SJSA1 (cell line): Measurements from ENCODE around the gene TMEM106A. TPM values are rescaled to one million over a fixed set of nuclear protein-coding genes. Genes with fewer than 3 reads are reported as not detected.
A peak's percentile ranks its signal among the peaks of the same experiment; 100 is the strongest.
"Not testable (repeated sequence)": the region's sequence is repeated elsewhere in the genome, so short reads cannot be mapped to it uniquely, and the experiment has no call there.

Source experiments
- DNase-seq, 2 experiments: peaks; one replicate each; pipeline ENCODE4 v3.0.0-alpha.2; 2015 to 2020; ENCODE audit warnings: low spot score in 2 of 2, low read depth in 1 of 2
- H3K27ac ChIP-seq: fragments of 250-450 bp; sonication (Bioruptor Pico); 2 replicates; pipeline ENCODE4 v1.5.1; 2020; ENCODE audit warnings: mild to moderate bottlenecking, moderate library complexity
- H3K27me3 ChIP-seq: fragments of 250-450 bp; sonication (Bioruptor Pico); replicated peaks from 2 replicates; pipeline ENCODE4 v1.5.1; 2020; ENCODE audit warnings: mild to moderate bottlenecking, moderate library complexity
- H3K36me3 ChIP-seq: fragments of 250-450 bp; sonication (Bioruptor Pico); 2 replicates; pipeline ENCODE4 v1.5.1; 2020; ENCODE audit warnings: mild to moderate bottlenecking
- H3K4me1 ChIP-seq: fragments of 250-450 bp; sonication (Bioruptor Pico); replicated peaks from 2 replicates; pipeline ENCODE4 v1.6.1; 2021; ENCODE audit warnings: mild to moderate bottlenecking
- H3K4me3 ChIP-seq: fragments of 250-450 bp; sonication (Bioruptor Pico); 2 replicates; pipeline ENCODE4 v1.5.1; 2020; ENCODE audit warnings: mild to moderate bottlenecking
- H3K9me3 ChIP-seq: fragments of 250-450 bp; sonication (Bioruptor Pico); replicated peaks from 2 replicates; pipeline ENCODE4 v1.5.1; 2020; ENCODE audit warnings: mild to moderate bottlenecking
- total RNA-seq: library from RNA; depleted of rRNA; stranded (reverse); fragments of >200 nt; shearing (Covaris generic); gene quantifications from 2 replicates; pipeline ENCODE4 v1.2.3, GENCODE V29; 2014; rRNA removed

Gene TMEM106A
- total RNA-seq: 3.9 and 6.2 TPM in 2 replicates

- H3K27me3 ChIP-seq: no peaks in the 10 kb centered on the region
- H3K27ac ChIP-seq: peak within 1 kb of the TSS; percentile 72
- DNase-seq: peak; percentile 88 to 92
- peak within 1 kb of the TSS; percentile 56 for H3K4me3 ChIP-seq
- H3K9me3 ChIP-seq: no peaks in the 10 kb centered on the region
- peaks cover 19% of the 10 kb centered on the region for H3K4me1 ChIP-seq
- peaks cover 42% of the 10 kb centered on the region for H3K36me3 ChIP-seq
These were observed at the start of gene TMEM106A for GRCh38 chr17:43211480-43212402. TMEM106A (plus strand) TSS chr17:43211875; CDS start chr17:43213042, 1,167 bp downstream.

GRCh38 chr17:43165971-43166370 lies 45.7 kb upstream of the TMEM106A start:
- H3K9me3 ChIP-seq, H3K36me3 ChIP-seq, H3K4me3 ChIP-seq, H3K27me3 ChIP-seq, DNase-seq, H3K27ac ChIP-seq: not testable (repeated sequence)
- H3K4me1 ChIP-seq: peaks cover 16% of the 10 kb centered on the region; the same call in 1 of the 2 replicates

- Histone ChIP-seq H3K4me1 (peaks cover 36% of the 10 kb centered on the region), H3K9me3 (no peaks in the 10 kb centered on the region), H3K36me3 (no peaks in the 10 kb centered on the region; the same call in 1 of the 2 replicates), H3K27ac (peak overlapping the region; percentile 78), H3K27me3 (no peaks in the 10 kb centered on the region), H3K4me3 (peak overlapping the region; percentile 52)
- DNase-seq: no peak
These were observed 42.0 kb upstream of the TMEM106A start for GRCh38 chr17:43169561-43170139.

GRCh38 chr17:43170140-43170765 lies 41.4 kb upstream of the TMEM106A start:
- Histone ChIP-seq H3K36me3 (peaks cover 2% of the 10 kb centered on the region), H3K9me3 (no peaks in the 10 kb centered on the region), H3K4me3 (peak overlapping the region; percentile 52), H3K27me3 (no peaks in the 10 kb centered on the region), H3K4me1 (peaks cover 38% of the 10 kb centered on the region), H3K27ac (peak overlapping the region; percentile 78)
- peak; percentile 95 to 97 for DNase-seq

- peak within 1 kb of the TSS; percentile 52 for H3K4me3 ChIP-seq
- peaks cover 9% of the 10 kb centered on the region for H3K36me3 ChIP-seq
- peak; percentile 98 to 99 for DNase-seq
- H3K27ac ChIP-seq: peak within 1 kb of the TSS; percentile 78
- H3K9me3 ChIP-seq: no peaks in the 10 kb centered on the region
- H3K27me3 ChIP-seq: no peaks in the 10 kb centered on the region
- H3K4me1 ChIP-seq: peaks cover 45% of the 10 kb centered on the region
These were observed 40.7 kb upstream of the TMEM106A start, which contains the start of gene NBR1 for GRCh38 chr17:43170766-43171585. NBR1 (plus strand) TSS chr17:43171214; CDS start chr17:43175800, 4,586 bp downstream.

- H3K4me3 ChIP-seq: peak overlapping the region; percentile 52
These were observed 39.8 kb upstream of the TMEM106A start for GRCh38 chr17:43171586-43172487.

GRCh38 chr17:43175213-43176118 lies 36.2 kb upstream of the TMEM106A start:
- peaks cover 48% of the 10 kb centered on the region for H3K36me3 ChIP-seq
- H3K4me1 ChIP-seq: peaks cover 32% of the 10 kb centered on the region
- H3K4me3 ChIP-seq: no peak overlapping the region
- H3K9me3 ChIP-seq: no peaks in the 10 kb centered on the region
- no peak overlapping the region for H3K27ac ChIP-seq
- H3K27me3 ChIP-seq: no peaks in the 10 kb centered on the region
- peak in 1 of 2 experiments; percentile 23 for DNase-seq

More at GRCh38 chr17:43171586-43172487, 39.8 kb upstream of the TMEM106A start:
- Histone ChIP-seq H3K27me3 (no peaks in the 10 kb centered on the region), H3K36me3 (peaks cover 18% of the 10 kb centered on the region), H3K9me3 (no peaks in the 10 kb centered on the region), H3K27ac (peak overlapping the region; percentile 78), H3K4me1 (peaks cover 45% of the 10 kb centered on the region)
- DNase-seq: peak; percentile 73 to 91

GRCh38 chr17:43176119-43176570 lies 35.5 kb upstream of the TMEM106A start:
- H3K27ac ChIP-seq: no peak overlapping the region
- DNase-seq: no peak
- H3K4me3 ChIP-seq: no peak overlapping the region
- peaks cover 29% of the 10 kb centered on the region for H3K4me1 ChIP-seq
- no peaks in the 10 kb centered on the region for H3K9me3 ChIP-seq
- H3K27me3 ChIP-seq: no peaks in the 10 kb centered on the region
- peaks cover 52% of the 10 kb centered on the region for H3K36me3 ChIP-seq

- no peak for DNase-seq
- H3K36me3 ChIP-seq: peaks cover 51% of the 10 kb centered on the region
- H3K27ac ChIP-seq: no peak overlapping the region
- H3K4me3 ChIP-seq: no peak overlapping the region
- no peaks in the 10 kb centered on the region for H3K4me1 ChIP-seq
- H3K27me3 ChIP-seq: no peaks in the 10 kb centered on the region
- no peaks in the 10 kb centered on the region for H3K9me3 ChIP-seq
These were observed 27.8 kb upstream of the TMEM106A start for GRCh38 chr17:43183921-43184320.

GRCh38 chr17:43186656-43187055 lies 25.0 kb upstream of the TMEM106A start:
- not testable (repeated sequence) for DNase-seq, H3K4me1 ChIP-seq, H3K4me3 ChIP-seq, H3K27me3 ChIP-seq, H3K27ac ChIP-seq, H3K9me3 ChIP-seq
- H3K36me3 ChIP-seq: peaks cover 53% of the 10 kb centered on the region

GRCh38 chr17:43193251-43193650 lies 18.4 kb upstream of the TMEM106A start:
- no peak for DNase-seq
- H3K4me3 ChIP-seq: no peak overlapping the region
- H3K27me3 ChIP-seq: no peaks in the 10 kb centered on the region
- no peaks in the 10 kb centered on the region for H3K4me1 ChIP-seq
- no peak overlapping the region for H3K27ac ChIP-seq
- peaks cover 95% of the 10 kb centered on the region for H3K36me3 ChIP-seq
- H3K9me3 ChIP-seq: no peaks in the 10 kb centered on the region; the same call in 1 of the 2 replicates
